ENCODE data around the gene PLK3. TPM values are rescaled to one million over a fixed set of nuclear protein-coding genes. Genes with fewer than 3 reads are reported as not detected.
A peak's percentile ranks its signal among the peaks of the same experiment; 100 is the strongest.

Gene PLK3
- total and polyA plus RNA-seq, 9 of the 15 experiments (the other 6 are each of a cell fraction or from before 2014, with no cell fraction given), result 0.52 to 22.7 (median 11.0) TPM

DNA sequence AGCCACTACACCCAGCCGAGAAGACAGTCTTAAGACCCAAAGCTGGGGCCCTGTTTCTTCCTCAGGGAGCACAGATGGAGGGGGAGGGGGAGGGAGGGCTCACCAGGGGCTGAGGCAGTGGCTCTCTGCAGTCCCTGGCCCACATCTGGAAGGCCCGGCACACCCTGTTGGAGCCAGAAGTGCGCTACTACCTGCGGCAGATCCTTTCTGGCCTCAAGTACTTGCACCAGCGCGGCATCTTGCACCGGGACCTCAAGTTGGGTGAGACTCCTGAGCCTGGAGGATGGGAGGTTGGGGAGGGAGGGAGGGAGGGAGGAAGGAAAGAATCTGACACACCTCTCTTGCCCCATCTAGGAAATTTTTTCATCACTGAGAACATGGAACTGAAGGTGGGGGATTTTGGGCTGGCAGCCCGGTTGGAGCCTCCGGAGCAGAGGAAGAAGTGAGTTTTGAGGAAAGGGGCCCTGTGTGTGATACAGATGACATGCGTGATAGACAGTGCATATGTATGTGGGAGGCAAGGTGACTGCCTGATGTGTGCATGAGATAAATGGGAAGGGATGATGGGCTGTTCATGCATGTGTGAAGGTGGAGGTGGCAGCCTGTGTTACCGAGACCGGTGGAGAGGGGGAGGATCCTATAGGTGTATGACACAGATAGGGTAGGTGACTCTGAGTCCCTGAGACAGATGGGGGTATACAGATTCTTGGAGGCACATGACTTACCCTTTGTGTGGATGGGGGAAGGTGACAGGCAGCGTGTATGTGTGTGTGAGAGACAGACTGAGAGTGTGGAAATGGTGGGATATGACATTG lies 1.5 kb downstream of the PLK3 start (continued):
- TF ChIP-seq ZNF655 (CRISPR knock-in tag; IDR thresholded peaks at IDR 0.05), result no peak
- no peak for TF ChIP-seq NR4A1 (CRISPR knock-in tag; IDR thresholded peaks at IDR 0.05)
- TF ChIP-seq NR4A1 (tag; IDR thresholded peaks at IDR 0.05), result no peak
- no peak for TF ChIP-seq FOXA1 (IDR thresholded peaks at IDR 0.05; ENCODE audit: borderline replicate concordance)
- TF ChIP-seq ARID1B (IDR thresholded peaks at IDR 0.05), result peak; percentile 84
- no peak for TF ChIP-seq PRMT5 (CRISPR knock-in tag; IDR thresholded peaks at IDR 0.05)
- TF ChIP-seq COPS2 (conservative IDR thresholded peaks at IDR 0.05), result no peak
- TF ChIP-seq TBL1XR1 (IDR thresholded peaks at IDR 0.05; ENCODE audit: low read length in 2 of 2), result no peak
- no peak for TF ChIP-seq RBM22 (IDR thresholded peaks at IDR 0.05; ENCODE audit: low read depth, low read length, poor library complexity, severe bottlenecking)
- TF ChIP-seq CHD2 (IDR thresholded peaks at IDR 0.05; ENCODE audit: low read depth, low read length), result no peak
- no peak for TF ChIP-seq E2F3 (CRISPR knock-in tag; IDR thresholded peaks at IDR 0.05)
- TF ChIP-seq FOXP1 (CRISPR knock-in tag; IDR thresholded peaks at IDR 0.05), result no peak
- no peak for TF ChIP-seq SRSF9 (IDR thresholded peaks at IDR 0.05; ENCODE audit: borderline replicate concordance, low read depth, low read length)
- no peak for TF ChIP-seq SMC3 (conservative IDR thresholded peaks at IDR 0.05; ENCODE audit: insufficient read depth, low read depth, low read length)
- TF ChIP-seq ZNF431 (CRISPR knock-in tag; IDR thresholded peaks at IDR 0.05), result no peak
- TF ChIP-seq XRCC4 (IDR thresholded peaks at IDR 0.05; ENCODE audit: extremely low read depth, insufficient read depth, insufficient read length), result no peak
- TF ChIP-seq ARID4B (CRISPR knock-in tag; IDR thresholded peaks at IDR 0.05), result no peak
